Psoas muscle (tissue), 8 donors: Measurements from ENCODE around the gene PTGR3. TPM values are rescaled to one million over a fixed set of nuclear protein-coding genes. Genes with fewer than 3 reads are reported as not detected.

Experiments used
- ATAC-seq, 4 donors: fragments of 200-7000 bp; cut with Tn5 transposase; one replicate each; pipeline ENCODE4 v1.9.1; 2020; ENCODE audit warnings: moderate library complexity in 3 of 4, mild to moderate bottlenecking in 2 of 4
- DNase-seq, 2 donors: peaks; one replicate each; pipeline ENCODE4 v3.0.0-alpha.2; 2020
- H3K27ac ChIP-seq: fragments of 200-600 bp; one replicate; pipeline ENCODE4 v1.8.0; 2022
- H3K27me3 ChIP-seq, 3 donors: fragments of 200-600 bp in 1 of 3; one replicate each; pipeline versions ENCODE4 v1.6.1 to v1.8.0; 2013 to 2022; ENCODE audit warnings: low read length in 2 of 3, mild to moderate bottlenecking in 2 of 3, moderate library complexity in 1 of 3; ENCODE audit not compliant: insufficient read depth in 3 of 3
- H3K36me3 ChIP-seq, 2 donors: fragments of 200-600 bp in 1 of 2; one replicate each; pipeline versions ENCODE4 v1.6.1 to v1.8.0; 2013 to 2022; ENCODE audit warnings: low read depth in 1 of 2, mild to moderate bottlenecking in 1 of 2, moderate library complexity in 1 of 2; ENCODE audit not compliant: insufficient read depth in 1 of 2
- H3K4me1 ChIP-seq: fragments of 200-600 bp; one replicate; pipeline ENCODE4 v1.8.0; 2022
- H3K4me3 ChIP-seq: fragments of 200-600 bp; one replicate; pipeline ENCODE4 v1.8.0; 2022; ENCODE audit warnings: mild to moderate bottlenecking
- H3K9me3 ChIP-seq: fragments of 200-600 bp; one replicate; pipeline ENCODE4 v1.8.0; 2022
- whole genome bisulfite sequencing, 3 donors: extraction: QIAGEN DNeasy Blood & Tissue Kit; methylation state at CpG; one replicate each; pipeline versions ENCODE4 v1.1.6 to v1.1.7; 2013; 5-methylcytosine and 5-hydroxymethylcytosine counted together
- intact Hi-C, 2 donors: fragments of 100-400 bp; cut with DNase I; formaldehyde crosslinking; loops; one replicate each; pipeline versions ENCODE4 v1.11.0 to v1.14.2; 2022
- polyA plus RNA-seq, 3 donors: library from polyadenylated mRNA; stranded (reverse); fragments of 200-250 nt; gene quantifications; one replicate each; pipeline ENCODE4 v1.2.3, GENCODE V29; 2013
- total RNA-seq, 4 donors: library from RNA; stranded (reverse); fragmentation: NEBNext Ultra II Directional in 2 of 4; extraction: Animal tissue kit (Norgen Biotek cat#: 25700) in 2 of 4; gene quantifications; one replicate each; pipeline versions ENCODE4 v1.2.1 to v1.2.4, GENCODE V29; 2021 to 2023
- TF ChIP-seq, protein P1 (sequence below): fragments of 200-600 bp; IDR thresholded peaks from one replicate; pipeline ENCODE4 v1.8.0; 2022; ENCODE audit warnings: antibody characterized with exemption
- donor health status: healthy with polysubstance abuse.
- donor health status: DM: no; HTN: no; CAD: no; lungs with moderate emphysema.
- donor health status: Bipolar disorder and iron deficiency.
- donor health status: healthy.
- donor health status: DM: yes; HTN: yes; CAD: no.
- donor health status: DM: no; HTN: no; CAD: no.
- donor health status: DM: no; HTN: no; CAD: no.
- donor health status: DM: yes; HTN: yes; CAD: no.

Gene PTGR3
- total and polyA plus RNA-seq, 7 donors = 20.6 to 66.4 (median 31.7) TPM

DNA sequence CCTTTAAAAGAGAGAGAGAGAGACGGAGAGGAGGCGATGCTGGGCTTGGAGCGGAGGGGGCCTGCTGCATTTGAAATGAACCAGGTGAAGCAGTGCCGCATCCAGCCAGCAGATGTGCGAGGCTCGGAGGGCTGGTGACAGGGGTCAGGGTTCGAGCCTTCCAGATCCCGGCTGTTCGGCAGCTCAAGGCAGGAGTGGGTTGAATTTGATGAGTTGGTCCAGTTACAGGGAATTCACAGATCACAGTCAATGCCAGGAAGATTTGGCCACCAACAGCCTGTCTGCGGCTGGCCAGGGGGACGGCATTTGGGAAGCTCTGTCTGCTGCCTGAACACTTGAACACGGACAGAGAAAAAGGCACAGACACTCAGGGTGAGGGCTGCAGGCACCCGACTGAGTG lies 48.6 kb downstream of the PTGR3 start:
- Histone ChIP-seq H3K4me1 (peaks cover 13% of the 10 kb centered on the region), H3K27me3 (peaks cover 0 to 1% (median 0%) of the 10 kb centered on the region in 3 donors), H3K36me3 (no peaks in the 10 kb centered on the region), H3K9me3 (no peaks in the 10 kb centered on the region), H3K4me3 (no peak overlapping the region), H3K27ac (no peak overlapping the region)
- 43 to 56% (median 44%) methylated on average over 13 of the region's 13 CpGs for WGBS, 3 donors
- TF ChIP-seq, protein P1, sequence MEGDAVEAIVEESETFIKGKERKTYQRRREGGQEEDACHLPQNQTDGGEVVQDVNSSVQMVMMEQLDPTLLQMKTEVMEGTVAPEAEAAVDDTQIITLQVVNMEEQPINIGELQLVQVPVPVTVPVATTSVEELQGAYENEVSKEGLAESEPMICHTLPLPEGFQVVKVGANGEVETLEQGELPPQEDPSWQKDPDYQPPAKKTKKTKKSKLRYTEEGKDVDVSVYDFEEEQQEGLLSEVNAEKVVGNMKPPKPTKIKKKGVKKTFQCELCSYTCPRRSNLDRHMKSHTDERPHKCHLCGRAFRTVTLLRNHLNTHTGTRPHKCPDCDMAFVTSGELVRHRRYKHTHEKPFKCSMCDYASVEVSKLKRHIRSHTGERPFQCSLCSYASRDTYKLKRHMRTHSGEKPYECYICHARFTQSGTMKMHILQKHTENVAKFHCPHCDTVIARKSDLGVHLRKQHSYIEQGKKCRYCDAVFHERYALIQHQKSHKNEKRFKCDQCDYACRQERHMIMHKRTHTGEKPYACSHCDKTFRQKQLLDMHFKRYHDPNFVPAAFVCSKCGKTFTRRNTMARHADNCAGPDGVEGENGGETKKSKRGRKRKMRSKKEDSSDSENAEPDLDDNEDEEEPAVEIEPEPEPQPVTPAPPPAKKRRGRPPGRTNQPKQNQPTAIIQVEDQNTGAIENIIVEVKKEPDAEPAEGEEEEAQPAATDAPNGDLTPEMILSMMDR = no peak
- intact Hi-C loops = loop anchor here in 1 of 2 donors (5.0 to 10.0 kb wide), 4 partner anchors 42 to 508 kb away; no protein-coding TSS in a partner anchor
- DNase-seq (no peak), ATAC-seq (no peak)

DNA sequence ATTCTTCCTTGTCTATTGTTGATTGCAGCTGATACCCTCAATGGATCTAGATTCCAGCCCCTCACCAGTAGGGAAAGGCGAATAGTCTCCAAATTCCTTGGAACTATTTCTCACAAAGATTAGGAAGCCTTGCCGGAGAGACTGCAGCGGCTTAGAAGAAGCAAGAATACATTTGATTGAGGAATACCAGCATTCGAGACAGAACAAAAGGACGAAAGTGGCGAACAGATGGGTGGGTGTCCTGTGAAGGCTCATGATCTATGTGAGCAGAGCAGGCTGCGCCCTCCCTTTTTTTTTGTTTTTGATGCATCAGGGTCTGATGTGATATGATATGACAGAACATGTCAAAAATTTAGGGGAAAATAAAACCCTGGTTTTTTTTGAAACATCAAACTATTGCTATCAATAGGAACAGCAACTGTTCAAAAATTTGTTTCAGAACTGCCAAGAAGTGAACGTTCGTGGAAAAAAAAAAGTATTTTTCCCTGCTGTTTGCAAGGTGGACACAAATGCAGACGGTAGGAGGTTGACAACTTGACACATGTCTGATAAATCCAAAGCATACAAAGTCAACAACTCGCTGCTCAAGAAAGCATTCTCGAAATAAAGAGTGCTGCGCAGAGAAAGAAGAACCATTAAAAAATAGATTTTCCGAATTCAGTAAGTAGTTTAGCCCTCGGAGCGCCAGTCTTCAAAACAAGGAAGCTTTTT lies 49.1 kb downstream of the PTGR3 start:
- no peaks in the 10 kb centered on the region for H3K9me3 ChIP-seq
- DNase-seq (no peak), ATAC-seq (no peak)
- H3K27me3 ChIP-seq = peaks cover 0 to 1% (median 0%) of the 10 kb centered on the region in 3 donors
- no peak overlapping the region for H3K27ac ChIP-seq
- TF ChIP-seq, protein P1 = no peak
- peaks cover 13% of the 10 kb centered on the region for H3K4me1 ChIP-seq
- intact Hi-C loops = loop anchor here in 1 of 2 donors (5.0 to 10.0 kb wide), 4 partner anchors 42 to 508 kb away; no protein-coding TSS in a partner anchor
- no peaks in the 10 kb centered on the region for H3K36me3 ChIP-seq
- no peak overlapping the region for H3K4me3 ChIP-seq
- WGBS, 3 donors = 79 to 86% (median 86%) methylated on average over 16 of the region's 16 CpGs

DNA sequence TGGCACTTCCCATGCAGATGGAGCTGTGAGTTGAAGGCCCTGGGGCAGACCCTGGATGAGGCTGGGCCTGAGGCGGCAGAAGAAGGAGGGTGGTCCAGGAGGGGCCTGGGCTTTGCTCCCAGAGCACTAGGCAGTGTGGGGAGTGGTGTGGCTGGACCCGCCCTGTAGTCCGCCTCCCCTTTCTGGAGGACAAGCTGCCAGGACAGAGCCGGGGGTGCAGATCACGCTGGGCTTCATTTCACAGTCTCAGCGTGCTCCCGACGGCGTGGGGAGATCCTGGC lies 49.8 kb downstream of the PTGR3 start:
- Histone ChIP-seq H3K9me3 (no peaks in the 10 kb centered on the region), H3K27ac (no peak overlapping the region), H3K4me3 (no peak overlapping the region), H3K4me1 (peaks cover 13% of the 10 kb centered on the region), H3K27me3 (peaks cover 0 to 4% (median 0%) of the 10 kb centered on the region in 3 donors), H3K36me3 (no peaks in the 10 kb centered on the region)
- ATAC-seq = no peak
- intact Hi-C loops = no loop called here
- TF ChIP-seq, protein P1 = no peak
- WGBS, 3 donors = 96 to 98% (median 96%) methylated on average over 9 of the region's 9 CpGs
- DNase-seq = no peak

Other genes starting within 250 kb of the PTGR3 start
- 1 to 10 TPM; 7.8 to 9.9 (median 9.8) TPM for gene TSHZ1, start 1.7 kb upstream of the PTGR3 start, total RNA-seq
- 10 to 100 TPM in 1 of 3 donors, 1 to 10 TPM in 2; 2.0 to 10.5 (median 3.2) TPM for gene TSHZ1, start 1.7 kb upstream of the PTGR3 start, polyA plus RNA-seq
- not detected for gene SMIM21, start 218.6 kb upstream of the PTGR3 start, total RNA-seq
- not detected for gene SMIM21, start 218.6 kb upstream of the PTGR3 start, polyA plus RNA-seq